Non-pigmented ciliary epithelial cell (primary cell): ENCODE measurements around the gene PNLIPRP2.

ENCODE experiments used
- DNase-seq: peaks from one replicate; pipeline ENCODE4 v3.0.0-alpha.2; 2010; ENCODE audit warnings: low read depth

PNLIPRP2 gene

GRCh38 chr10:116683821-116684220 lies 63.1 kb downstream of the PNLIPRP2 start:
- DNase-seq, result no peak

DNA sequence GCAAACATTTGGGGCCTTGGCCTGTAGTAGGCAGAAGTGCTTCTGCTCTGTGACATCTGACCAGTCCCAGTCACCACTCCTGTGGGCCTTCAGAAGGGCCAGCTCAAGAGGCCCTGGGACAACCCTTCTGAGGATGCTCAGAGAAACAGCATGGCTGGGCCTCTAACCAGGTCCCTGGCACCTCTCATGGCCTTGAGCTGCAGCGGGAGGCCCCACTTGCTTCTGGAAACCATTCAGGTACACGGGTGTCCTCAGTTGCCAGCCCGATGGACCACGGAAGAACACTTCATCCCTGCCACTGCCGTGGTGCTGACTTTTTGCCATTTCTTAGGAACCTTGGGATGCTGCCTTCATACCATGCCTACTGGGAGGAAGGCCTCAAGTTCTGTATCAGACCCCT lies 64.0 kb downstream of the PNLIPRP2 start:
- DNase-seq, result no peak

- DNase-seq, result no peak
Observed at GRCh38 chr10:116685807-116686206, 65.1 kb downstream of the PNLIPRP2 start.

DNA sequence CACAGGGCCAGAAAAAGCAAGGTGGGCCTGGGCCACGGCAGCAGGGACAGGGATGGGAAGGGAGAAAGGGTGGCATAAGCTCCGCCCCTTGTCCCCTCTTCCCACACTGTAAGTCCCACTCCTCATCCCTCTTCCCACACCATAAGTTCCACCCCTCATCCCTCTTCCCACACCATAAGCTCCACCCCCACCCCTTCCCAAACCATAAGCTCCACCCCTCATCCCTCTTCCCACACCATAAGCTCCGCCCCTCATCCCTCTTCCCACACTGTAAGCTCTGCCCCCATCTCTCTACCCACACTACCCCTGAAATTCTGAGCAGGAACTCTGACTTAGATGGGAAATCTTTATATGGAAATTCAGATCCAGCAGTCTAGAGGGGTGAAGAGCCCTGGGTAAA lies 65.9 kb downstream of the PNLIPRP2 start:
- DNase-seq, result no peak

GRCh38 chr10:116687633-116688032 lies 66.9 kb downstream of the PNLIPRP2 start:
- no peak for DNase-seq

GRCh38 chr10:116688241-116688711 lies 67.5 kb downstream of the PNLIPRP2 start:
- DNase-seq, result no peak

GRCh38 chr10:116688741-116689495 lies 68.2 kb downstream of the PNLIPRP2 start:
- DNase-seq, result no peak

DNA sequence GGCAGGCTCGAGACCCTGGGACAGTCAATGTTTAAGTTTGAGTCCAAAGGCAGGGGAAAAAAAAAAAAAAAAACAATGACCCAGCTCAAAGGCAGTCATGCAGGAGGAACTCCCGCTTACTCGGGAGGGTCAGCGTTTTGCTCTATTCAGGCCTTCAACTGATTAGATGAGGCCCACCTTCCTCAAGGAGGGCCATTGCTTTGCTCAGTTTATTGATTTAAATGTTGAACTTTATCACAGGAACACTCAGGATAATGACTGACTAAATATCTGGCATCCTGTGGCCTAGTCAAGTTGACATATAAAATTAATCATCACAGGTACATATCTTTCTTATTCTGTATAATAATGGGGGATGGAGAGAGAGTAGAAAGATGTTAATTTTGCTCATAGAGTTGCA lies 69.0 kb downstream of the PNLIPRP2 start:
- no peak for DNase-seq

DNA sequence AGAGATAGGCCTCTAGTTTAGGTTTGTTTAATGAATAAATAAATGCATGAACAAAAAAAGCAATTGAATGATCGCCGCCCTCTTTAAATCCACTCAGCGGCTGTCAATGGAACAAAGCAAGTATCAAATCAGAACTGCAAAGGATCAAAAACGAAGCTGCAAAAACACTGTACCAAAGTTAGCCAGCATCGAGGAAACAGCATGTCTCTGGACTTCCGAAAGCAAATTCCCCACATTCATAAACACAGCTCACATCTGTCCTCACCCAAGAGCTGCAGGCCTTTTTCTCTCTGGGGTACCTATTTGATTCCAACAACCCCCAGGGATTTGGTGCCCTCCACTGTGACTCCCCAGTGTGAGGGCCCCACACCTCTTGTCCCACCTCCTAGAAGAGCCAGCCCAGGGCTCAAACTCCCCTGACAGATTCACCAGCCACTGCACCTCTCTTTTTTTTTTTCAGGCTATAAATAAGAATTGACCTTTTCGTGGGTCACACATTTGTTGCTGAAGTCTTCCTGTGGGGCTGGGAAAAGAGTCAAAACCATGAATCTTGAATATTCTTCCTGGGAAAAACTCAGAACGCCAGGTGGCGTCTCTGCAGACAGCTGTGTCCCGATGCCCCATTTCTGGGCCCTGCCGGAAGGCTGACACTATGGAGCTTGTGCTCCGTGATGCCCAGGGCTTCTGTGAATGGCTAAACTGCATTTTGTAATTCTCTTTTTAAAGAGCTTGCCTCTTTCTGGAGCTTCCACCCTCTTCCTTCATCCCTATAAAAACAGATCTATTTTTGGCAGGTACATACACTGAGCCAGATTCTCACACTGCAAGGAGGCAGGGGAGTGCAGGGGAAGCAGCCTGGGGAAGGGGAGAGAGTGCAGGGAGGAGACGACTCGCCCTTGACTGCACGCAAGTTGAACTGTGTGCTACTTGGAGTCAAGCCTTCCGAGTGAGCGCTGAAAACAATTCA lies 69.9 kb downstream of the PNLIPRP2 start:
- no peak for DNase-seq

DNA sequence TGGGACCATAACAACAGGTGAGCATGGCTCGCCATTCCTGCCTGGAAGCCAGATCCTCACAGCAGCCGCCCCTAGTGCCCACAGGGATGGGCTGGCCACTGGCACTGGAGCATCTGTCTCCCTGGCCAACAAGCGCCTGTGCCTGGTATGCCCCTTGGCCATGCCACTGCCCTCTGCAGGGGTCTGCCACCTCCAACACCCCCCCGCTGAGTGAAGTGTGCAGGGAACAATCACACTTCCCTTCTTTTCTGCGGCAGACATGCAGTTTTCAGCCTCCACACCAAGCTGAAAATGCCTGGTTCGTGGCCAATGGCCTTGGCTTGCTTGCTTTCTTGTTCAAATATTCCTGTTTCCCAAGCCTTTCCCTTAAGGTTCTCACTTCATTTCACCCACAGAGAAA lies 70.9 kb downstream of the PNLIPRP2 start:
- DNase-seq, result no peak

DNA sequence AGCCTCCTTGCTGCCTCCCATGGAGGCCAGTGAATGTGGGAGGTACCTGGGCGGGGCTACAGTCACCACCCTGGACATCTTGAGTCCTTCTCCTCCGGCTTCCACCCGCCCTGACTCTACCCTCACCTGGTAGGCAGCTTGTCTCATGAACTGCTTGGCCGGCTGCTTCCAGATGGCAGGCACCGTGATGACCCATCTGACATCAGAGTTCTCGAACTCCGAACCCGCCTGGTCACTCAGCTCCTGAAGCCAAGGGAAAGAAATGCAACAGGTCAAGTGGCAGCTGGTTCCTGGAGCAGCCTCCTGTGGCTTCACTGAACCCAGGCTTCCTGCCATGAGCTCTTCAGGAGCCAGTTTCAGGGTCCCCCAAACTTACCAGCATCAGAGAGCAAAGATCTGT lies 71.5 kb downstream of the PNLIPRP2 start:
- DNase-seq, result no peak

DNA sequence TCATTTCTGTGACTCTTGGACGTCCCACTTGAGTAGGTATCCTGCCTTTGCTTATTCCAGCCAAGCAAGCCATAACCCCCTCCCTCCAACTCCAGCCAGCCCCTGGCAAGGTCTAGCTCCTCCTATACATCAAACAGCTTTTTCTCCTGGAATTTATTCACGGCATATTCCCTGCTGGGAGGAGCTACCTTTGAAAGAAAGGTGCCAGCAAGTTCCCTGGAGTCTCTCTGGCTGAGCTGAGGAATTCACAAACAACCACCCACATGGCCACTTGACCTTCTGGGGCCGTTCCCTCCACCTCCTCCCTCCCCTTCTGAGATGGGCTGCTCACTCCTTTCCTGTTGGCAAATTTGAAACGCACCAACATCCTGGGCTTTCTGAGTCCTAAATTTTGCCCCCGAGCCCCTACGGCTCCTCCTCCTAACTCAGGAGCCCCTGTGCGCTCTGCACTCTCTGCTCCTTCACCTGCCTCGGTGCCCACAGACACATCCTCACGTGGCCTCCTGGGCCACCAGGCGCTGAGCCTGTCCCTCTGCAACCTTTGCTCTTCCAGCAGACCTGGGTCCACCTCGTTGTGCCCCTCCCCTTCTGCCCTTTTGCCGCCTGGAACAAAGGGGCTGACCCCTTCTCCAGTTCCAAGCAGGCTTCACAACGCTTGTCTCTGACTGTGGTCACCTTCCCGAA lies 73.6 kb downstream of the PNLIPRP2 start:
- DNase-seq, result no peak
